Keratinocyte (primary cell): ENCODE measurements around the gene CPNE4.

Experiments
- CTCF ChIP-seq, 3 experiments: IDR thresholded peaks in 1 of 3; conservative IDR thresholded peaks in 1 of 3; optimal IDR thresholded peaks in 1 of 3; 2 replicates in 2 of 3; 3 replicates in 1 of 3; pipeline versions ENCODE3 to v1.5.1; 2011; ENCODE audit warnings: low read length in 3 of 3, mild to moderate bottlenecking in 3 of 3, moderate library complexity in 2 of 3, control low read depth in 1 of 3, inconsistent platforms in 1 of 3; ENCODE audit not compliant: insufficient read depth in 2 of 3; ENCODE audit errors: extremely low read depth in 1 of 3
- EZH2 ChIP-seq: IDR thresholded peaks from one replicate; pipeline ENCODE4 v1.6.1; 2012; ENCODE audit warnings: inconsistent platforms, mild to moderate bottlenecking, low read length, moderate library complexity

DNA sequence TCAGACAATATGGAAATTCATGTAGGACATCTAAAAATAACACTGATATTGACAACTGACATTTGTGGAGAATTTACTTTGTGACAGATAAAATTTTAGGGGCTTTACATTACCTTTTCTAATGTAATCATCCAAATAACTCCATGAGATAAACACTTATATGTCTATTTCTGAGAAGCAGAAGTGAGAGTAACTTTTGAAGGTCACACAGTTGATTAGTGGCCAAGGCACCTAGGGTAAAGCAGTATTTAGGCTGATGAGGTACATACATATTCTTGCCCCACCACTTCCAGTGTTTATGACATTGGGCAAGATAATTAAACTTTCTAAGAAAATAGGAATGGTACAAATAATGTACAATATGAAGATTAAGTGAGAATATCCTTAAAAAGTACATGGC is 248.4 kb downstream of the CPNE4 start:
- TF ChIP-seq CTCF (optimal IDR thresholded peaks at IDR 0.05 in 1 of 3, IDR thresholded peaks at IDR 0.05 in 1 of 3, conservative IDR thresholded peaks at IDR 0.05 in 1 of 3; ENCODE audit: extremely low read depth in 1 of 3, insufficient read depth in 2 of 3, low read length in 3 of 3) (no peak), EZH2 (no peak)
